ENCODE measurements around the gene WNT8A.

GRCh38 chr5:138054206-138054605 is 29.6 kb upstream of the WNT8A start:
- TF ChIP-seq CTCF (IDR thresholded peaks at IDR 0.05), result no peak
- TF ChIP-seq POLR2A (IDR thresholded peaks at IDR 0.05), result no peak

Measured in vagina (tissue), 2 donors.